A549 (cell line): ENCODE results near the gene ZMYND8. TPM values are rescaled to one million over a fixed set of nuclear protein-coding genes. Genes with fewer than 3 reads are reported as not detected.
"Not testable (repeated sequence)": the region's sequence is repeated elsewhere in the genome, so short reads cannot be mapped to it uniquely, and the experiment has no call there.

Source experiments
- ATAC-seq, 2 experiments: fragments of 200-7000 bp in 1 of 2; fragments of >200 bp in 1 of 2; cut with Nextera tagmentation in 1 of 2; cut with Tn5 transposase in 1 of 2; 3 replicates each; pipeline versions ENCODE4 v1.8.0 to v1.9.1; 2018 to 2020; ENCODE audit warnings: mild to moderate bottlenecking in 1 of 2, moderate library complexity in 1 of 2
- CTCF ChIA-PET: fragments of 300-600 bp; sonication (Branson Sonifier 250); formaldehyde crosslinking; extraction: SDS; loops from one replicate; lab custom pipeline; 2021; ENCODE audit warnings: antibody characterized with exemption, inconsistent platforms; lab: Yijun Ruan, JAX
- POLR2A ChIA-PET: fragments of 350-600 bp; formaldehyde crosslinking; extraction: SDS; loops from one replicate; lab custom pipeline; 2021; ENCODE audit warnings: antibody characterized with exemption, inconsistent platforms; lab: Yijun Ruan, JAX
- DNase-seq, 2 experiments: peaks; one replicate each; pipeline versions ENCODE4 v3.0.0 to v3.0.0-alpha.2; 2011 to 2016; ENCODE audit warnings: low read depth in 1 of 2, low spot score in 1 of 2
- FAIRE-seq: peaks from 2 replicates; lab custom pipeline; 2011; peaks lifted over from hg19 to GRCh38; lab: Jason Lieb, UNC
- H3K27ac ChIP-seq, 2 experiments: fragments of >200 bp; sonication (Bioruptor Twin); formaldehyde crosslinking; 3 replicates each; pipeline ENCODE4 v1.5.1; 2016 to 2017
- H3K4me1 ChIP-seq: fragments of >200 bp; sonication (Bioruptor Twin); formaldehyde crosslinking; 3 replicates; pipeline ENCODE4 v1.6.1; 2016
- H3K4me2 ChIP-seq: fragments of >200 bp; sonication (Bioruptor Twin); formaldehyde crosslinking; 3 replicates; pipeline ENCODE4 v1.6.1; 2016
- H3K4me3 ChIP-seq: fragments of >200 bp; sonication (Bioruptor Twin); formaldehyde crosslinking; 3 replicates; pipeline ENCODE4 v1.5.1; 2016
- H3K9me3 ChIP-seq: fragments of >200 bp; sonication (Bioruptor Twin); formaldehyde crosslinking; 3 replicates; pipeline ENCODE4 v1.6.1; 2016
- BCL3 ChIP-seq: fragments of >200 bp; sonication (Bioruptor Twin); formaldehyde crosslinking; IDR thresholded peaks from 3 replicates; pipeline ENCODE4 v1.6.1; 2016
- CBX8 ChIP-seq: fragments of 200-600 bp; sonication (generic); IDR thresholded peaks from 2 replicates; pipeline ENCODE4 v1.6.1; 2016
- ESRRA ChIP-seq: fragments of 150-350 bp; IDR thresholded peaks from 2 replicates; pipeline ENCODE4 v1.6.1; 2014; ENCODE audit warnings: mild to moderate bottlenecking, low read length, borderline replicate concordance
- FOSL2 ChIP-seq, 2 experiments: fragments of 450-650 bp in 1 of 2; fragments of >200 bp in 1 of 2; sonication (Bioruptor Twin) in 1 of 2; formaldehyde crosslinking; IDR thresholded peaks; 2 replicates each; pipeline versions ENCODE4 v1.5.0 to v1.6.1; 2016 to 2020; ENCODE audit warnings: mild to moderate bottlenecking in 1 of 2, moderate library complexity in 1 of 2
- FOXS1 ChIP-seq: fragments of 250-450 bp; sonication (Bioruptor Pico); IDR thresholded peaks from 2 replicates; pipeline ENCODE4 v1.5.0; 2020; ENCODE audit warnings: mild to moderate bottlenecking, moderate library complexity
- RAD21 ChIP-seq, 2 experiments: fragments of >200 bp in 1 of 2; sonication (Bioruptor Twin) in 1 of 2; formaldehyde crosslinking in 1 of 2; IDR thresholded peaks in 1 of 2; conservative IDR thresholded peaks in 1 of 2; 2 replicates in 1 of 2; 3 replicates in 1 of 2; pipeline ENCODE4 v1.6.1; 2012 to 2018; ENCODE audit warnings: inconsistent platforms in 1 of 2
- RCOR1 ChIP-seq: fragments of 150-350 bp; IDR thresholded peaks from 2 replicates; pipeline ENCODE4 v1.6.1; 2014; ENCODE audit warnings: antibody characterized with exemption, low read length, low read depth
- RFX5 ChIP-seq: fragments of 450-650 bp; IDR thresholded peaks from 2 replicates; pipeline ENCODE4 v1.7.1; 2014; ENCODE audit warnings: antibody characterized with exemption, mild to moderate bottlenecking, moderate library complexity
- SMC3 ChIP-seq: fragments of >200 bp; sonication (Bioruptor Twin); formaldehyde crosslinking; IDR thresholded peaks from 3 replicates; pipeline ENCODE4 v1.6.1; 2018; ENCODE audit warnings: inconsistent platforms
- ZFP36 ChIP-seq: fragments of 450-650 bp; IDR thresholded peaks from 2 replicates; pipeline ENCODE4 v1.6.1; 2014; ENCODE audit warnings: borderline replicate concordance; ENCODE audit not compliant: partially characterized antibody
- WGBS: methylation state at CpG from one replicate; pipeline ENCODE4 v1.1.6; 2017; ENCODE audit errors: missing lambda C conversion rate; 5-methylcytosine and 5-hydroxymethylcytosine counted together
- polyA plus RNA-seq, 4 experiments: library from polyadenylated mRNA; depleted of rRNA in 3 of 4; stranded (reverse); fragments of >200 nt; fragmentation: RNase III in 1 of 4; extraction: RNeasy Plus Mini Kit Qiagen cat#74134 plus additional on column Dnase treatment in 1 of 4; gene quantifications; 2 replicates in 3 of 4; 3 replicates in 1 of 4; pipeline ENCODE4 v1.2.3, GENCODE V29; 2011 to 2017
- TF ChIP-seq, protein P1 (sequence below): fragments of 200-600 bp; sonication (generic); IDR thresholded peaks from 2 replicates; pipeline ENCODE4 v1.6.1; 2016; ENCODE audit warnings: antibody characterized with exemption, mild to moderate bottlenecking, moderate library complexity
- TF ChIP-seq, protein P2 (sequence below): IDR thresholded peaks from 2 replicates; pipeline ENCODE4 v1.6.1; 2012

Gene ZMYND8
- polyA plus RNA-seq, 2 of the 4 experiments (the other 2 are of a cell fraction) = 10.4 to 24.9 TPM

- POLR2A ChIA-PET = no interaction called here
- no peak overlapping the region for H3K4me2 ChIP-seq
- CTCF ChIA-PET = interaction anchor here (1.7 kb wide), 1 partner anchor 21 kb away, joined by 7 read pairs; no protein-coding TSS in a partner anchor
- DNase-seq = no peak
- no peaks in the 10 kb centered on the region for H3K4me1 ChIP-seq
- no peak overlapping the region for H3K27ac ChIP-seq
- no peak for ATAC-seq
- TF ChIP-seq RCOR1 = no peak
- FAIRE-seq = no peak
- WGBS = 88% methylated on average over 3 of the region's 3 CpGs
- H3K4me3 ChIP-seq = no peak overlapping the region
- no peaks in the 10 kb centered on the region for H3K9me3 ChIP-seq
These were observed 178.2 kb downstream of the ZMYND8 start for GRCh38 chr20:47178277-47178676.

- ATAC-seq, DNase-seq, POLR2A ChIA-PET, H3K4me1 ChIP-seq, H3K27ac ChIP-seq, FAIRE-seq, H3K4me3 ChIP-seq, H3K4me2 ChIP-seq, H3K9me3 ChIP-seq: not testable (repeated sequence)
- WGBS = 89% methylated on average over 4 of the region's 5 CpGs
- CTCF ChIA-PET = interaction anchor here (1.0 to 1.5 kb wide), 3 partner anchors 20 to 424 kb away, joined by 3 to 4 read pairs (median 3); no protein-coding TSS in a partner anchor
These were observed 180.3 kb downstream of the ZMYND8 start for GRCh38 chr20:47176217-47176616.

- Histone ChIP-seq H3K9me3 (no peaks in the 10 kb centered on the region), H3K4me1 (no peaks in the 10 kb centered on the region), H3K4me2 (no peak overlapping the region), H3K27ac (no peak overlapping the region), H3K4me3 (no peak overlapping the region)
- no peak for TF ChIP-seq ESRRA
- no peak for ATAC-seq
- CTCF ChIA-PET = interaction anchor here (1.4 kb wide), 1 partner anchor 10 kb away, joined by 4 read pairs; no protein-coding TSS in a partner anchor
- WGBS = 70% methylated on average over 6 of the region's 6 CpGs
- POLR2A ChIA-PET = no interaction called here
- no peak for FAIRE-seq
- no peak for DNase-seq
These were observed 181.0 kb downstream of the ZMYND8 start for GRCh38 chr20:47175493-47175892.

GRCh38 chr20:47174456-47175243 lies 181.8 kb downstream of the ZMYND8 start:
- no peak overlapping the region for H3K27ac ChIP-seq
- WGBS = 82% methylated on average over 21 of the region's 21 CpGs
- TF ChIP-seq CBX8 (no peak), ZFP36 (no peak), RAD21 (conservative IDR thresholded peaks at IDR 0.05 in 1 of 2, IDR thresholded peaks at IDR 0.05 in 1 of 2) (no peak), RFX5 (no peak), SMC3 (no peak), FOSL2 (IDR thresholded peaks at IDR 0.05) (no peak), FOSL2 (CRISPR knock-in tag; IDR thresholded peaks at IDR 0.05) (no peak), FOXS1 (no peak), BCL3 (no peak)
- TF ChIP-seq, protein P1, sequence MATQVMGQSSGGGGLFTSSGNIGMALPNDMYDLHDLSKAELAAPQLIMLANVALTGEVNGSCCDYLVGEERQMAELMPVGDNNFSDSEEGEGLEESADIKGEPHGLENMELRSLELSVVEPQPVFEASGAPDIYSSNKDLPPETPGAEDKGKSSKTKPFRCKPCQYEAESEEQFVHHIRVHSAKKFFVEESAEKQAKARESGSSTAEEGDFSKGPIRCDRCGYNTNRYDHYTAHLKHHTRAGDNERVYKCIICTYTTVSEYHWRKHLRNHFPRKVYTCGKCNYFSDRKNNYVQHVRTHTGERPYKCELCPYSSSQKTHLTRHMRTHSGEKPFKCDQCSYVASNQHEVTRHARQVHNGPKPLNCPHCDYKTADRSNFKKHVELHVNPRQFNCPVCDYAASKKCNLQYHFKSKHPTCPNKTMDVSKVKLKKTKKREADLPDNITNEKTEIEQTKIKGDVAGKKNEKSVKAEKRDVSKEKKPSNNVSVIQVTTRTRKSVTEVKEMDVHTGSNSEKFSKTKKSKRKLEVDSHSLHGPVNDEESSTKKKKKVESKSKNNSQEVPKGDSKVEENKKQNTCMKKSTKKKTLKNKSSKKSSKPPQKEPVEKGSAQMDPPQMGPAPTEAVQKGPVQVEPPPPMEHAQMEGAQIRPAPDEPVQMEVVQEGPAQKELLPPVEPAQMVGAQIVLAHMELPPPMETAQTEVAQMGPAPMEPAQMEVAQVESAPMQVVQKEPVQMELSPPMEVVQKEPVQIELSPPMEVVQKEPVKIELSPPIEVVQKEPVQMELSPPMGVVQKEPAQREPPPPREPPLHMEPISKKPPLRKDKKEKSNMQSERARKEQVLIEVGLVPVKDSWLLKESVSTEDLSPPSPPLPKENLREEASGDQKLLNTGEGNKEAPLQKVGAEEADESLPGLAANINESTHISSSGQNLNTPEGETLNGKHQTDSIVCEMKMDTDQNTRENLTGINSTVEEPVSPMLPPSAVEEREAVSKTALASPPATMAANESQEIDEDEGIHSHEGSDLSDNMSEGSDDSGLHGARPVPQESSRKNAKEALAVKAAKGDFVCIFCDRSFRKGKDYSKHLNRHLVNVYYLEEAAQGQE = no peak
- TF ChIP-seq, protein P2, sequence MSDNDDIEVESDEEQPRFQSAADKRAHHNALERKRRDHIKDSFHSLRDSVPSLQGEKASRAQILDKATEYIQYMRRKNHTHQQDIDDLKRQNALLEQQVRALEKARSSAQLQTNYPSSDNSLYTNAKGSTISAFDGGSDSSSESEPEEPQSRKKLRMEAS = no peak

More at GRCh38 chr20:47174456-47175243, 181.8 kb downstream of the ZMYND8 start:
- ATAC-seq = no peak; a peak in 2 of 6 replicates
- no peaks in the 10 kb centered on the region for H3K9me3 ChIP-seq
- DNase-seq = no peak
- ChIA-PET CTCF (interaction anchor here (0.6 to 1.4 kb wide), 3 partner anchors 9 to 22 kb away, joined by 3 to 6 read pairs (median 4); no protein-coding TSS in a partner anchor), POLR2A (no interaction called here)
- no peak overlapping the region for H3K4me3 ChIP-seq
- no peak for FAIRE-seq
- H3K4me2 ChIP-seq = no peak overlapping the region
- no peaks in the 10 kb centered on the region for H3K4me1 ChIP-seq
